ENCODE results near the gene GRIK4.

DNA sequence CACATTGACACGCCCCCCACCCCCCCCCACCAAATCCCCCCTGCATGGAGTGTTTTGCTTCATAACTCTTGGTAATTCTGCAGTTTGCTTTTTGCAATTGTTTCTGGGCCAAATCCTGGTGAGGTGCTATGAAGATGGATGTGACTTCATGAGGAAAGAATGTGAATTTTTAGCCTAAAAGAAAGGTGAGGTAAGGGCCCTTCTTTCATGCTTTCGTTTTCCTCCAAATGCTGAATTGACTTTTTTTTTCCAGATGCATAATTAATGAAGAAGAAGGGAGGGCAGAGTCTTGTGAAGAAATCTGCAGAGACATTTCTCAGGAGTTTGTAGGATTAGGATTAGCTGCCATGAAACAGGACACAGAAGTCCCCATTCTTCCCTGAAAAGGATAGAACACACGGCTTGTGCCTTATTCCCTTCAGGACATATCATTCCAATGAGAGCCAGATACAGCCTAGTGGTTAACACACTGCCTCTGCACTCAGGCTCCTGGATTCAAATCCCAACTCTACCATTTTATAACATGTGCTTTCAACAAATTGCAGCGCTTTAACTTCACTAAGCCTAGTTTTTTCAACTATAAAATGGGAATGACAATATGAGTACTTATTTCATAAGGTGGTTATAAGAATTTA lies 492.8 kb downstream of the GRIK4 start:
- TF ChIP-seq, protein P1, sequence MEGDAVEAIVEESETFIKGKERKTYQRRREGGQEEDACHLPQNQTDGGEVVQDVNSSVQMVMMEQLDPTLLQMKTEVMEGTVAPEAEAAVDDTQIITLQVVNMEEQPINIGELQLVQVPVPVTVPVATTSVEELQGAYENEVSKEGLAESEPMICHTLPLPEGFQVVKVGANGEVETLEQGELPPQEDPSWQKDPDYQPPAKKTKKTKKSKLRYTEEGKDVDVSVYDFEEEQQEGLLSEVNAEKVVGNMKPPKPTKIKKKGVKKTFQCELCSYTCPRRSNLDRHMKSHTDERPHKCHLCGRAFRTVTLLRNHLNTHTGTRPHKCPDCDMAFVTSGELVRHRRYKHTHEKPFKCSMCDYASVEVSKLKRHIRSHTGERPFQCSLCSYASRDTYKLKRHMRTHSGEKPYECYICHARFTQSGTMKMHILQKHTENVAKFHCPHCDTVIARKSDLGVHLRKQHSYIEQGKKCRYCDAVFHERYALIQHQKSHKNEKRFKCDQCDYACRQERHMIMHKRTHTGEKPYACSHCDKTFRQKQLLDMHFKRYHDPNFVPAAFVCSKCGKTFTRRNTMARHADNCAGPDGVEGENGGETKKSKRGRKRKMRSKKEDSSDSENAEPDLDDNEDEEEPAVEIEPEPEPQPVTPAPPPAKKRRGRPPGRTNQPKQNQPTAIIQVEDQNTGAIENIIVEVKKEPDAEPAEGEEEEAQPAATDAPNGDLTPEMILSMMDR (conservative IDR thresholded peaks at IDR 0.05; ENCODE audit: low read length) = no peak
- TF ChIP-seq EZH2phosphoT487 (IDR thresholded peaks at IDR 0.05; ENCODE audit: borderline replicate concordance, low read depth, low read length) = no peak

Measured in OCI-LY7 (cell line).